ENCODE measurements around the gene TRIM52. TPM values are rescaled to one million over a fixed set of nuclear protein-coding genes. Genes with fewer than 3 reads are reported as not detected.

The TRIM52 gene
- total RNA-seq, 1 donor from 2014 or later, result 16.3 TPM

GRCh38 chr5:181223058-181223728 lies 37.8 kb downstream of the TRIM52 start, which contains the start of gene TRIM41:
TRIM41 (plus strand) TSS chr5:181223281; CDS start chr5:181224000, 719 bp downstream.
- peak within 1 kb of the TSS; percentile 97 for H3K27ac ChIP-seq
- TF ChIP-seq, protein P1, sequence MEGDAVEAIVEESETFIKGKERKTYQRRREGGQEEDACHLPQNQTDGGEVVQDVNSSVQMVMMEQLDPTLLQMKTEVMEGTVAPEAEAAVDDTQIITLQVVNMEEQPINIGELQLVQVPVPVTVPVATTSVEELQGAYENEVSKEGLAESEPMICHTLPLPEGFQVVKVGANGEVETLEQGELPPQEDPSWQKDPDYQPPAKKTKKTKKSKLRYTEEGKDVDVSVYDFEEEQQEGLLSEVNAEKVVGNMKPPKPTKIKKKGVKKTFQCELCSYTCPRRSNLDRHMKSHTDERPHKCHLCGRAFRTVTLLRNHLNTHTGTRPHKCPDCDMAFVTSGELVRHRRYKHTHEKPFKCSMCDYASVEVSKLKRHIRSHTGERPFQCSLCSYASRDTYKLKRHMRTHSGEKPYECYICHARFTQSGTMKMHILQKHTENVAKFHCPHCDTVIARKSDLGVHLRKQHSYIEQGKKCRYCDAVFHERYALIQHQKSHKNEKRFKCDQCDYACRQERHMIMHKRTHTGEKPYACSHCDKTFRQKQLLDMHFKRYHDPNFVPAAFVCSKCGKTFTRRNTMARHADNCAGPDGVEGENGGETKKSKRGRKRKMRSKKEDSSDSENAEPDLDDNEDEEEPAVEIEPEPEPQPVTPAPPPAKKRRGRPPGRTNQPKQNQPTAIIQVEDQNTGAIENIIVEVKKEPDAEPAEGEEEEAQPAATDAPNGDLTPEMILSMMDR (IDR thresholded peaks at IDR 0.05), result no peak
- peaks cover 12% of the 10 kb centered on the region for H3K4me1 ChIP-seq
- ATAC-seq (peak; percentile 89), DNase-seq (peak; percentile 100)
- H3K27me3 ChIP-seq, result no peaks in the 10 kb centered on the region
- peak within 1 kb of the TSS; percentile 96 for H3K4me3 ChIP-seq
- intact Hi-C loops (cut with DNase I), result no loop called here
- no peaks in the 10 kb centered on the region for H3K9me3 ChIP-seq
- no peaks in the 10 kb centered on the region for H3K36me3 ChIP-seq

DNA sequence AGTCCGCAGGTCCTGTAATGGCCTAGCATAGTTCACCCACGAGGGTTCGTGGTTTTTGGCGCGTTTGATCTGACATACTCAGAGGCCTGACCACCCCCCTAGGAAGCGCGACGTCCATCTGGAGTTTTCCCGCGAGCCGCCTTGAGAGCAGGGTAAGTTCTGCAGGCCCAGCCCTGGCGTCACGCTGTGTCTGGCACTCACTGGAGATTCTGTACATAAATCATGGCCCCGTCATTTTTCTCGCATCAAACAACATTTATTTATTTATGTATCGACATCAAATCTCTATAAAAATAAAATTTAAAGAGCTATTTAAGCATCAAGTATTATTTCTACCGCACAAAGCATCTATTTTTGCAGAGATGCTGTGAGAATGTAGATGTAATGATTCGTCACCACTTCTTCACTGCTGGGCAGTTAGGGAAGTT lies 38.3 kb downstream of the TRIM52 start:
- no peak for DNase-seq
- peaks cover 12% of the 10 kb centered on the region for H3K4me1 ChIP-seq
- peak overlapping the region; percentile 97 for H3K27ac ChIP-seq
- peak; percentile 1 for ATAC-seq
- no peaks in the 10 kb centered on the region for H3K36me3 ChIP-seq
- no peaks in the 10 kb centered on the region for H3K27me3 ChIP-seq
- intact Hi-C loops (cut with DNase I), result no loop called here
- H3K4me3 ChIP-seq, result peak overlapping the region; percentile 96
- TF ChIP-seq, protein P1 (IDR thresholded peaks at IDR 0.05), result no peak
- H3K9me3 ChIP-seq, result no peaks in the 10 kb centered on the region

- H3K27me3 ChIP-seq, result no peaks in the 10 kb centered on the region
- peak overlapping the region; percentile 97 for H3K27ac ChIP-seq
- TF ChIP-seq, protein P1 (IDR thresholded peaks at IDR 0.05), result no peak
- no peaks in the 10 kb centered on the region for H3K36me3 ChIP-seq
- intact Hi-C loops (cut with DNase I), result no loop called here
- ATAC-seq (peak; percentile 62), DNase-seq (peak; percentile 94)
- peaks cover 12% of the 10 kb centered on the region for H3K4me1 ChIP-seq
- no peaks in the 10 kb centered on the region for H3K9me3 ChIP-seq
- H3K4me3 ChIP-seq, result peak overlapping the region; percentile 96
These were observed 38.9 kb downstream of the TRIM52 start for GRCh38 chr5:181221792-181222629.

- TF ChIP-seq, protein P1 (IDR thresholded peaks at IDR 0.05), result no peak
- H3K4me3 ChIP-seq, result peak overlapping the region; percentile 96
- intact Hi-C loops (cut with DNase I), result no loop called here
- no peaks in the 10 kb centered on the region for H3K9me3 ChIP-seq
- no peaks in the 10 kb centered on the region for H3K27me3 ChIP-seq
- H3K4me1 ChIP-seq, result peaks cover 16% of the 10 kb centered on the region
- H3K27ac ChIP-seq, result no peak overlapping the region
- DNase-seq, result no peak
- ATAC-seq, result no peak
- no peaks in the 10 kb centered on the region for H3K36me3 ChIP-seq
These were observed 39.7 kb downstream of the TRIM52 start for GRCh38 chr5:181221105-181221791.

- H3K4me1 ChIP-seq, result peaks cover 16% of the 10 kb centered on the region
- intact Hi-C loops (cut with DNase I), result no loop called here
- DNase-seq, result no peak
These were observed 40.8 kb downstream of the TRIM52 start for GRCh38 chr5:181220178-181220515.

More at GRCh38 chr5:181220178-181220515, 40.8 kb downstream of the TRIM52 start:
- Histone ChIP-seq H3K9me3 (no peaks in the 10 kb centered on the region), H3K27ac (no peak overlapping the region), H3K27me3 (no peaks in the 10 kb centered on the region), H3K4me3 (no peak overlapping the region), H3K36me3 (no peaks in the 10 kb centered on the region)
- TF ChIP-seq, protein P1 (IDR thresholded peaks at IDR 0.05), result no peak
- no peak for ATAC-seq

All from upper lobe of right lung (tissue), 1 donor.